ENCODE results near the gene TGFBR2. TPM values are rescaled to one million over a fixed set of nuclear protein-coding genes. Genes with fewer than 3 reads are reported as not detected.

TGFBR2 gene
- total RNA-seq, 4 donors from 2014 or later: 120 to 418 (median 218) TPM

- Histone ChIP-seq H3K27ac (peak overlapping the region in 2 of 3 donors; percentile 23 to 25), H3K9me3 (no peaks in the 10 kb centered on the region), H3K27me3 (no peaks in the 10 kb centered on the region), H3K4me1 (peaks cover 7 to 49% of the 10 kb centered on the region in 2 donors), H3K36me3 (no peaks in the 10 kb centered on the region), H3K4me3 (replicated peaks in 1 of 3) (no peak overlapping the region)
- intact Hi-C loops (cut with DNase I): no loop called here
- no peak for TF ChIP-seq POLR2A (IDR thresholded peaks at IDR 0.05)
- TF ChIP-seq, protein P1, sequence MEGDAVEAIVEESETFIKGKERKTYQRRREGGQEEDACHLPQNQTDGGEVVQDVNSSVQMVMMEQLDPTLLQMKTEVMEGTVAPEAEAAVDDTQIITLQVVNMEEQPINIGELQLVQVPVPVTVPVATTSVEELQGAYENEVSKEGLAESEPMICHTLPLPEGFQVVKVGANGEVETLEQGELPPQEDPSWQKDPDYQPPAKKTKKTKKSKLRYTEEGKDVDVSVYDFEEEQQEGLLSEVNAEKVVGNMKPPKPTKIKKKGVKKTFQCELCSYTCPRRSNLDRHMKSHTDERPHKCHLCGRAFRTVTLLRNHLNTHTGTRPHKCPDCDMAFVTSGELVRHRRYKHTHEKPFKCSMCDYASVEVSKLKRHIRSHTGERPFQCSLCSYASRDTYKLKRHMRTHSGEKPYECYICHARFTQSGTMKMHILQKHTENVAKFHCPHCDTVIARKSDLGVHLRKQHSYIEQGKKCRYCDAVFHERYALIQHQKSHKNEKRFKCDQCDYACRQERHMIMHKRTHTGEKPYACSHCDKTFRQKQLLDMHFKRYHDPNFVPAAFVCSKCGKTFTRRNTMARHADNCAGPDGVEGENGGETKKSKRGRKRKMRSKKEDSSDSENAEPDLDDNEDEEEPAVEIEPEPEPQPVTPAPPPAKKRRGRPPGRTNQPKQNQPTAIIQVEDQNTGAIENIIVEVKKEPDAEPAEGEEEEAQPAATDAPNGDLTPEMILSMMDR (IDR thresholded peaks at IDR 0.05): no peak
- no peak for DNase-seq
- 76 to 94% methylated on average over 2 of the region's 2 CpGs for WGBS, 2 donors
Measured at GRCh38 chr3:30630238-30631030, 24.0 kb downstream of the TGFBR2 start.

DNA sequence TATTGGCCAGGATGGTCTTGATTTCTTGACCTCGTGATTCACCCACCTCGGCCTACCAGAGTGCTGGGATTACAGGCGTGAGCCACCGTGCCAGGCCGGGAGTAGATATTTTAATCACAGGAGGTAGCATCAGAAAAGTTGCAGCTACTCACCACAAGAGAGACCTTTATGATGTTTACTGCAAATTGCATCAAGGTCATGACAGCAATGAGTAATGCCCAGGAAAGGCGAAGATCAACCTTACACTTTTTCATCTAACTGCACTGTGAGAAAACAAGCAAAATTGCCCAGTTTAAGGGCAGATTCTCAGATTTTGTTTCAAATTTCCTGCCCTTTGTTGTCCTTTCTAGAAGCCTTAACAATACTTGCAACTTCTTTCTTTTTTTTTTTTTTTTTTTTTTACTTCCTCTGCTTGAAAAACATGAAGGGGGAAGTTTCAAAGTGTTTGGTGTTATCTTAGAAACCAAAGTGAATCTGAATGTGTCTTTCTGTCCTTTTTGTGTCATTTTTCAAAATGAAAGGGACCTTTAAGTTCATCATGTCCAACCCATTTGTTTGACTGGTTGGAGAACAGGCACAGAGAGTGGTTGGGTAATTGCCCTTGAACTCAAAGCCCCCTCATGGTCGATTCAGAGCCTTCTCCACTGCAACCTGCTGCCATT is 25.0 kb downstream of the TGFBR2 start:
- 76 to 81% methylated on average over 7 of the region's 7 CpGs for WGBS, 2 donors
- Histone ChIP-seq H3K4me1 (peaks cover 0 to 40% of the 10 kb centered on the region in 2 donors), H3K9me3 (no peaks in the 10 kb centered on the region), H3K36me3 (no peaks in the 10 kb centered on the region), H3K4me3 (replicated peaks in 1 of 3) (no peak overlapping the region), H3K27ac (peak overlapping the region in 1 of 3 donors; percentile 39), H3K27me3 (no peaks in the 10 kb centered on the region)
- no peak for TF ChIP-seq POLR2A (IDR thresholded peaks at IDR 0.05)
- TF ChIP-seq, protein P1 (IDR thresholded peaks at IDR 0.05): no peak
- intact Hi-C loops (cut with DNase I): no loop called here
- no peak for DNase-seq

DNA sequence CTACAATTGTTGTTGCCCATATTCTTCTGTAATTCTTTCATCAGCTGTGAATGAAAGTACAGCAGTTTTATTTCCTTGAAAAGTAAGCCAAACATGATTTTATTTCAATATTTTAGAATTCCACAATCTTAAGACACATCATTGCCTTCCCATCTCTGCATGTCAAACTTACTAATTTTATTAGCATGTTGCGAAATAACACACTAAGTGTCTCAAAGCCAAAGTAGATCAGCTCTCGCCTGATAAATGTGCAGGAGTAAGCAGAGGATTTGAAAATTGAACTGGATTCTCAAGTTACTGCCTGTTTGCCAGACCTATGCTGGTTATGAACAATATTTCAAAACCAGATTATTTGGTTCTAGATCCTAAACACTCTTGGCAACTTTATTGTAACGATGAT is 25.7 kb downstream of the TGFBR2 start:
- no peaks in the 10 kb centered on the region for H3K27me3 ChIP-seq
- H3K4me3 ChIP-seq (replicated peaks in 1 of 3): no peak overlapping the region
- peaks cover 0 to 36% of the 10 kb centered on the region in 2 donors for H3K4me1 ChIP-seq
- no peaks in the 10 kb centered on the region for H3K9me3 ChIP-seq
- no peak for DNase-seq
- H3K36me3 ChIP-seq: no peaks in the 10 kb centered on the region
- no peak for TF ChIP-seq POLR2A (IDR thresholded peaks at IDR 0.05)
- TF ChIP-seq, protein P1 (IDR thresholded peaks at IDR 0.05): no peak
- intact Hi-C loops (cut with DNase I): no loop called here
- 85 to 87% methylated on average over 3 of the region's 3 CpGs for WGBS, 2 donors
- peak overlapping the region in 1 of 3 donors; percentile 39 for H3K27ac ChIP-seq

DNA sequence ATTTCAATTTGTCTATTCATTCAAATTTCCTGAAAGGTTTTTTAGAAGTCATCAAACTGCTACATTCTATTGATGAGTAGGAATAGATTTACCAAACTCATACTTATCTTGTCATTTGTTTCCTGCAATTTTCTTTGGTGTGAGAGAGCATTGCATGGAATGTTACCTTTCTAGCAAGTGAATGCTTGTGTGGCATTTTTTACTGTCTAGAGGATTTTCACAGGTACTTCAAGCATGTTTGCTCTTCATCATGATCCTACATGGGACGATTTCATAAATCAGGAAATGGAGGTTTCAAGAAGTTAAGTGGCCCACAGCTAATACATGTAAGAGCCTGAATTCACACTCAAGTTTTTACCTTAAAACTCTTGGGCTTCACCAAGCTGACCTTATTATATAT is 26.1 kb downstream of the TGFBR2 start:
- H3K4me1 ChIP-seq: peaks cover 0 to 36% of the 10 kb centered on the region in 2 donors
- TF ChIP-seq POLR2A (IDR thresholded peaks at IDR 0.05): no peak
- TF ChIP-seq, protein P1 (IDR thresholded peaks at IDR 0.05): no peak
- no peak for DNase-seq
- WGBS, 2 donors: 64 to 71% methylated on average over 1 of the region's 1 CpG
- H3K9me3 ChIP-seq: no peaks in the 10 kb centered on the region
- H3K27me3 ChIP-seq: no peaks in the 10 kb centered on the region
- H3K4me3 ChIP-seq (replicated peaks in 1 of 3): no peak overlapping the region
- no peak overlapping the region for H3K27ac ChIP-seq
- H3K36me3 ChIP-seq: no peaks in the 10 kb centered on the region
- intact Hi-C loops (cut with DNase I): no loop called here

DNA sequence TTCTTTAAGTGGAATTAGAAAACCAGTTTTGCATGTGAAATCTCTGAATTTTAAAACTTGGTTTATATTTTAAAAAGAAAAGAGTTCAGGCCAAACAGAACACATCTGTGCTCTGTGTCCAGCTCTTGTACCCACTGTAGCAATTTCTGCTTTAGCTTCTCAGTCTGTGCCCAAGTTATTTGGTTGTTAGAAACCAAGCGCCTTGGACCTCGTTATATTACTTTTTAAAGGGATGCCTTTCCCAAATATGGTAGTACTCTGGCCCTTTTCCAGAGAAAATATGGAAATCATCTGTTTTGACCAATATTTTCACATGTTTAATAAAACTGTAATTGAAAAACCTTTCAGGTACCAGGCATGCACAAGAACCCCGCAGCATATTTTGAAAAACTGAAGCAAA is 27.3 kb downstream of the TGFBR2 start:
- no peaks in the 10 kb centered on the region for H3K27me3 ChIP-seq
- TF ChIP-seq, protein P1 (IDR thresholded peaks at IDR 0.05): no peak
- TF ChIP-seq POLR2A (IDR thresholded peaks at IDR 0.05): no peak
- DNase-seq: no peak
- intact Hi-C loops (cut with DNase I): no loop called here
- WGBS, 2 donors: 86 to 88% methylated on average over 3 of the region's 3 CpGs
- H3K36me3 ChIP-seq: no peaks in the 10 kb centered on the region
- no peaks in the 10 kb centered on the region for H3K9me3 ChIP-seq
- H3K4me1 ChIP-seq: peaks cover 0 to 35% of the 10 kb centered on the region in 2 donors
- no peak overlapping the region for H3K4me3 ChIP-seq (replicated peaks in 1 of 3)
- no peak overlapping the region for H3K27ac ChIP-seq
